Transverse colon (tissue), 4 donors: ENCODE data around the gene AMOTL1. TPM values are rescaled to one million over a fixed set of nuclear protein-coding genes. Genes with fewer than 3 reads are reported as not detected.
A peak's percentile ranks its signal among the peaks of the same experiment; 100 is the strongest.

Experiments used
- DNase-seq: peaks from one replicate; pipeline ENCODE4 v3.0.0-alpha.2; 2019
- H3K27ac ChIP-seq, 4 donors: fragments of 200-600 bp; sonication (generic); 2 replicates each; pipeline ENCODE4 v1.5.1; 2016 to 2018; ENCODE audit warnings: inconsistent platforms in 4 of 4
- H3K27me3 ChIP-seq: fragments of 200-600 bp; sonication (generic); 2 replicates; pipeline ENCODE4 v1.5.1; 2017; ENCODE audit warnings: inconsistent platforms
- H3K36me3 ChIP-seq, 4 donors: fragments of 200-600 bp; sonication (generic); 2 replicates each; pipeline ENCODE4 v1.5.1; 2017 to 2019; ENCODE audit warnings: inconsistent platforms in 4 of 4
- H3K4me1 ChIP-seq, 4 donors: fragments of 200-600 bp; sonication (generic); 2 replicates each; pipeline ENCODE4 v1.5.1; 2017 to 2020; ENCODE audit warnings: inconsistent platforms in 4 of 4
- H3K4me3 ChIP-seq, 4 donors: fragments of 200-600 bp; sonication (generic); 1 replicate in 1 of 4; 2 replicates in 3 of 4; pipeline versions ENCODE4 v1.5.1 to v1.6.1; 2017 to 2019; ENCODE audit warnings: inconsistent platforms in 4 of 4
- H3K9me3 ChIP-seq, 2 donors: fragments of 200-600 bp; sonication (generic); 2 replicates each; pipeline ENCODE4 v1.5.1; 2017 to 2019; ENCODE audit warnings: inconsistent platforms in 2 of 2
- CTCF ChIP-seq, 5 experiments: fragments of 200-600 bp in 3 of 5; fragments of 450-650 bp in 2 of 5; sonication (generic) in 3 of 5; IDR thresholded peaks; 1 replicate in 2 of 5; 2 replicates in 3 of 5; pipeline ENCODE4 v1.5.1; 2016 to 2017; ENCODE audit warnings: antibody characterized with exemption in 5 of 5, inconsistent platforms in 3 of 5, mild to moderate bottlenecking in 2 of 5, moderate library complexity in 1 of 5
- EP300 ChIP-seq: sonication (generic); formaldehyde crosslinking; IDR thresholded peaks from one replicate; pipeline ENCODE4 v1.6.1; 2017; ENCODE audit warnings: antibody characterized with exemption, low read depth
- POLR2A ChIP-seq: fragments of 450-650 bp; IDR thresholded peaks from one replicate; pipeline ENCODE4 v1.6.1; 2016; ENCODE audit warnings: antibody characterized with exemption, mild to moderate bottlenecking, moderate library complexity
- POLR2AphosphoS5 ChIP-seq, 3 donors: sonication (generic); formaldehyde crosslinking; IDR thresholded peaks; one replicate each; pipeline ENCODE4 v1.6.1; 2016; ENCODE audit warnings: antibody characterized with exemption in 3 of 3
- WGBS, 2 donors: methylation state at CpG; one replicate each; pipeline ENCODE4 v1.1.5; 2018; ENCODE audit warnings: low coverage in 1 of 2; 5-methylcytosine and 5-hydroxymethylcytosine counted together
- in situ Hi-C, 4 donors: fragments of 200-750 bp; cut with MboI; loops; one replicate each; pipeline versions ENCODE4 v1.15.0 to v1.15.1; 2017; ENCODE audit warnings: low sequenced_read_pairs in 3 of 4, low pct_ligation_motif_present in 1 of 4, low pct_unique_long_range_greater_than_20kb in 1 of 4
- intact Hi-C: fragments of 100-400 bp; cut with DNase I; formaldehyde crosslinking; loops from one replicate; pipeline ENCODE4 v1.15.1; 2023; ENCODE audit warnings: low total_unique reads
- total RNA-seq, 4 donors: library from RNA; depleted of rRNA; stranded (reverse); fragments of >200 nt; gene quantifications; one replicate each; pipeline ENCODE4 v1.1.0, GENCODE V29; 2016

AMOTL1 gene
- total RNA-seq, 4 donors from 2014 or later, result 14.3 to 23.9 (median 16.8) TPM

GRCh38 chr11:94876645-94877442 is 108.7 kb downstream of the AMOTL1 start:
- H3K4me3 ChIP-seq, result no peak overlapping the region
- no peaks in the 10 kb centered on the region for H3K9me3 ChIP-seq
- WGBS, 2 donors, result 24 to 35% methylated on average over 4 to 12 of the region's 12 CpGs
- peaks cover 5 to 15% (median 12%) of the 10 kb centered on the region in 4 donors for H3K4me1 ChIP-seq
- DNase-seq, result peak; percentile 60
- H3K36me3 ChIP-seq, result no peaks in the 10 kb centered on the region
- TF ChIP-seq POLR2A, result no peak
- TF ChIP-seq POLR2AphosphoS5 (IDR thresholded peaks at IDR 0.05), result peak; percentile 40 to 54 (median 41)
- TF ChIP-seq EP300, result no peak
- TF ChIP-seq CTCF (IDR thresholded peaks at IDR 0.05), result peak in 2 of 5 experiments; percentile 5 to 14
- peak overlapping the region; percentile 52 to 80 (median 67) for H3K27ac ChIP-seq
- in situ Hi-C loops, result loop anchor here in 1 of 4 donors (25.0 kb wide), 1 partner anchor 240 kb away; no protein-coding TSS in a partner anchor
- H3K27me3 ChIP-seq, result no peaks in the 10 kb centered on the region
- intact Hi-C loops, result no loop called here

- H3K27ac ChIP-seq, result peak overlapping the region; percentile 52 to 80 (median 67)
- no peaks in the 10 kb centered on the region for H3K27me3 ChIP-seq
- WGBS, 2 donors, result 79 to 83% methylated on average over 4 to 11 of the region's 11 CpGs
- intact Hi-C loops (no loop called here), in situ Hi-C loops (loop anchor here in 1 of 4 donors (25.0 kb wide), 1 partner anchor 240 kb away; no protein-coding TSS in a partner anchor)
- no peaks in the 10 kb centered on the region for H3K9me3 ChIP-seq
- H3K36me3 ChIP-seq, result no peaks in the 10 kb centered on the region
- peaks cover 5 to 15% (median 12%) of the 10 kb centered on the region in 4 donors for H3K4me1 ChIP-seq
- no peak overlapping the region for H3K4me3 ChIP-seq
- TF ChIP-seq POLR2A (no peak), CTCF (IDR thresholded peaks at IDR 0.05) (no peak), POLR2AphosphoS5 (IDR thresholded peaks at IDR 0.05) (no peak), EP300 (no peak)
- no peak for DNase-seq
These were observed 109.5 kb downstream of the AMOTL1 start for GRCh38 chr11:94877443-94878200.

DNA sequence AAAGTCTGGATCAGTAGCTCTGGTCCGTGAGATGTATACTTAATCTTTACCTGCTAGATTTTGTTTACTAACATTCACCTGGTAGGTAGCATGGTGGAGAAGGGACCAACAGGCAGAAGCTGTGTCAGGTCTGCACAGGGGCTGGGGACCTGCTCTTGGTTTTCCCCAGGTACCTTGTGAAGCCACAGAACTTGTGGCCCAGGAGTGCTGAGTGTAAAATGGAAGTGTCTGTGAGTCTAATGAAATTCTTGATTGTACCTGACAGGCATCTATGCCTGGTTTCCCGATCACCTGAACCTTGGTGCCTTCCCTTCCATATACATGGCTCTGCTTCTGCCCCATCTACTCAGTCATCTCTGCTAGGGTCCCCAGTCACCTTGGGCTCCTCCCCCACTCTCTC is 110.8 kb downstream of the AMOTL1 start:
- TF ChIP-seq EP300, result no peak
- no peak for TF ChIP-seq POLR2AphosphoS5 (IDR thresholded peaks at IDR 0.05)
- TF ChIP-seq CTCF (IDR thresholded peaks at IDR 0.05), result no peak
- no peak for TF ChIP-seq POLR2A
- Histone ChIP-seq H3K4me3 (no peak overlapping the region), H3K9me3 (no peaks in the 10 kb centered on the region), H3K4me1 (peaks cover 5 to 15% (median 12%) of the 10 kb centered on the region in 4 donors), H3K36me3 (no peaks in the 10 kb centered on the region), H3K27me3 (no peaks in the 10 kb centered on the region), H3K27ac (no peak overlapping the region)
- 94 to 100% methylated on average over 1 to 2 of the region's 2 CpGs for WGBS, 2 donors
- DNase-seq, result no peak
- intact Hi-C loops, result no loop called here
- in situ Hi-C loops, result loop anchor here in 1 of 4 donors (25.0 kb wide), 1 partner anchor 242 kb away; no protein-coding TSS in a partner anchor

DNA sequence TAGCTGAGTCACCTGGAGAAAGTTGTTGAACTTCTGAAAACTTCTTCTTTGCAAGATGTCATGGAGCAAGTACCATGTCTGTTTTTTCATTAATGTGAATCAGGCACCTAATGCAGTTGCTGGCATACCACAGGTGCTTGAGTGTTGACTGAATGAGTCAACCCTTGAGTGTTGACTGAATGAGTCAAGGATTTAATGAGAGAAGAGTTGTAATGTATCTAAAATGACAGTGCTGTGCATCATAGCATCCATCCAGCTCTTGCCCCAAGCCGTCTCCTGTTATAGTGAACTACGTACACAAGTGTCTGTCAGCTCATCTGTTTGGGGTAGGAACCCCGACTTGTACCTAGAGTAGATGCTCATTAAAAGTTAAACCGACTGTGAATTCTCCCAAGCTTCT is 112.1 kb downstream of the AMOTL1 start:
- TF ChIP-seq EP300 (no peak), CTCF (IDR thresholded peaks at IDR 0.05) (no peak), POLR2A (no peak), POLR2AphosphoS5 (IDR thresholded peaks at IDR 0.05) (no peak)
- Histone ChIP-seq H3K9me3 (no peaks in the 10 kb centered on the region), H3K27ac (no peak overlapping the region), H3K4me3 (no peak overlapping the region), H3K36me3 (no peaks in the 10 kb centered on the region), H3K4me1 (peaks cover 5 to 15% (median 12%) of the 10 kb centered on the region in 4 donors), H3K27me3 (no peaks in the 10 kb centered on the region)
- in situ Hi-C loops, result loop anchor here in 1 of 4 donors (25.0 kb wide), 1 partner anchor 243 kb away; no protein-coding TSS in a partner anchor
- DNase-seq, result no peak
- 93 to 96% methylated on average over 4 of the region's 4 CpGs for WGBS, 2 donors
- intact Hi-C loops, result no loop called here
